Measurements from ENCODE around the gene FHL2. TPM values are rescaled to one million over a fixed set of nuclear protein-coding genes. Genes with fewer than 3 reads are reported as not detected.

The FHL2 gene
- total RNA-seq, 2 experiments from 2014 or later, result 1.6 to 1.8 TPM

GRCh38 chr2:105391763-105392662 is 6.8 kb downstream of the FHL2 start:
- Mint-ChIP-seq H3K9me3 (no peaks in the 10 kb centered on the region), H3K4me3 (no peak overlapping the region), H3K27ac (no peak overlapping the region), H3K27me3 (ENCODE audit: low read depth) (no peaks in the 10 kb centered on the region), H3K4me1 (ENCODE audit: low read depth) (peaks cover 4% of the 10 kb centered on the region), H3K36me3 (ENCODE audit: low read depth) (no peaks in the 10 kb centered on the region)
- intact Hi-C loops (cut with micrococcal nuclease), result no loop called here
- CTCF ChIA-PET, result interaction anchor here (0.8 kb wide), 1 partner anchor 24 kb away, joined by 5 read pairs; no protein-coding TSS in a partner anchor
- no peak for DNase-seq

GRCh38 chr2:105391058-105391627 is 7.7 kb downstream of the FHL2 start:
- H3K4me3 Mint-ChIP-seq, result no peak overlapping the region
- no peaks in the 10 kb centered on the region for H3K4me1 Mint-ChIP-seq (ENCODE audit: low read depth)
- H3K27ac Mint-ChIP-seq, result no peak overlapping the region
- DNase-seq, result no peak
- no peaks in the 10 kb centered on the region for H3K9me3 Mint-ChIP-seq
- intact Hi-C loops (cut with micrococcal nuclease), result no loop called here
- H3K27me3 Mint-ChIP-seq (ENCODE audit: low read depth), result no peaks in the 10 kb centered on the region
- CTCF ChIA-PET, result no interaction called here
- no peaks in the 10 kb centered on the region for H3K36me3 Mint-ChIP-seq (ENCODE audit: low read depth)

GRCh38 chr2:105390454-105390853 is 8.4 kb downstream of the FHL2 start:
- no peak for DNase-seq
- Mint-ChIP-seq H3K36me3 (ENCODE audit: low read depth) (no peaks in the 10 kb centered on the region), H3K9me3 (no peaks in the 10 kb centered on the region), H3K27ac (no peak overlapping the region), H3K4me3 (no peak overlapping the region), H3K4me1 (ENCODE audit: low read depth) (no peaks in the 10 kb centered on the region), H3K27me3 (ENCODE audit: low read depth) (no peaks in the 10 kb centered on the region)
- intact Hi-C loops (cut with micrococcal nuclease), result no loop called here
- CTCF ChIA-PET, result interaction anchor here (0.6 kb wide), 1 partner anchor 1128 kb away, joined by 4 read pairs; no protein-coding TSS in a partner anchor

- DNase-seq, result no peak
- Mint-ChIP-seq H3K27me3 (ENCODE audit: low read depth) (no peaks in the 10 kb centered on the region), H3K9me3 (no peaks in the 10 kb centered on the region), H3K4me3 (no peak overlapping the region), H3K27ac (no peak overlapping the region), H3K36me3 (ENCODE audit: low read depth) (peaks cover 1% of the 10 kb centered on the region), H3K4me1 (ENCODE audit: low read depth) (no peaks in the 10 kb centered on the region)
- intact Hi-C loops (cut with micrococcal nuclease), result no loop called here
- CTCF ChIA-PET, result interaction anchor here (0.6 kb wide), 1 partner anchor 408 kb away, joined by 3 read pairs; no protein-coding TSS in a partner anchor
Measured at GRCh38 chr2:105388971-105389381, 9.9 kb downstream of the FHL2 start.

GRCh38 chr2:105387225-105387624 is 11.6 kb downstream of the FHL2 start:
- intact Hi-C loops (cut with micrococcal nuclease), result no loop called here
- H3K4me1 Mint-ChIP-seq (ENCODE audit: low read depth), result no peaks in the 10 kb centered on the region
- H3K36me3 Mint-ChIP-seq (ENCODE audit: low read depth), result peaks cover 1% of the 10 kb centered on the region
- no peaks in the 10 kb centered on the region for H3K27me3 Mint-ChIP-seq (ENCODE audit: low read depth)
- no peaks in the 10 kb centered on the region for H3K9me3 Mint-ChIP-seq
- no peak overlapping the region for H3K27ac Mint-ChIP-seq
- DNase-seq, result no peak
- CTCF ChIA-PET, result interaction anchor here (1.0 kb wide), 1 partner anchor 42 kb away, joined by 3 read pairs; no protein-coding TSS in a partner anchor
- H3K4me3 Mint-ChIP-seq, result no peak overlapping the region

- intact Hi-C loops (cut with micrococcal nuclease), result no loop called here
- Mint-ChIP-seq H3K27ac (no peak overlapping the region), H3K4me1 (ENCODE audit: low read depth) (no peaks in the 10 kb centered on the region), H3K4me3 (no peak overlapping the region), H3K36me3 (ENCODE audit: low read depth) (peaks cover 1% of the 10 kb centered on the region), H3K9me3 (no peaks in the 10 kb centered on the region), H3K27me3 (ENCODE audit: low read depth) (no peaks in the 10 kb centered on the region)
- CTCF ChIA-PET, result no interaction called here
- no peak for DNase-seq
Measured at GRCh38 chr2:105385731-105386540, 12.9 kb downstream of the FHL2 start.

GRCh38 chr2:105384861-105385260 is 14.0 kb downstream of the FHL2 start:
- CTCF ChIA-PET, result no interaction called here
- Mint-ChIP-seq H3K4me1 (ENCODE audit: low read depth) (no peaks in the 10 kb centered on the region), H3K27ac (no peak overlapping the region), H3K4me3 (no peak overlapping the region), H3K9me3 (no peaks in the 10 kb centered on the region), H3K36me3 (ENCODE audit: low read depth) (peaks cover 1% of the 10 kb centered on the region), H3K27me3 (ENCODE audit: low read depth) (no peaks in the 10 kb centered on the region)
- intact Hi-C loops (cut with micrococcal nuclease), result no loop called here
- DNase-seq, result no peak

- H3K9me3 Mint-ChIP-seq, result no peaks in the 10 kb centered on the region
- no peaks in the 10 kb centered on the region for H3K4me1 Mint-ChIP-seq (ENCODE audit: low read depth)
- intact Hi-C loops (cut with micrococcal nuclease), result no loop called here
- no peak for DNase-seq
- H3K4me3 Mint-ChIP-seq, result no peak overlapping the region
- H3K27me3 Mint-ChIP-seq (ENCODE audit: low read depth), result no peaks in the 10 kb centered on the region
- CTCF ChIA-PET, result interaction anchor here (0.8 kb wide), 1 partner anchor 132 kb away, joined by 3 read pairs; no protein-coding TSS in a partner anchor
- no peak overlapping the region for H3K27ac Mint-ChIP-seq
- peaks cover 1% of the 10 kb centered on the region for H3K36me3 Mint-ChIP-seq (ENCODE audit: low read depth)
Measured at GRCh38 chr2:105384216-105384615, 14.6 kb downstream of the FHL2 start.

- Mint-ChIP-seq H3K9me3 (no peaks in the 10 kb centered on the region), H3K4me3 (no peak overlapping the region), H3K27ac (no peak overlapping the region), H3K36me3 (ENCODE audit: low read depth) (peaks cover 1% of the 10 kb centered on the region), H3K4me1 (ENCODE audit: low read depth) (no peaks in the 10 kb centered on the region), H3K27me3 (ENCODE audit: low read depth) (no peaks in the 10 kb centered on the region)
- CTCF ChIA-PET, result interaction anchor here (0.8 kb wide), 1 partner anchor 132 kb away, joined by 3 read pairs; no protein-coding TSS in a partner anchor
- DNase-seq, result no peak
- intact Hi-C loops (cut with micrococcal nuclease), result no loop called here
Measured at GRCh38 chr2:105383432-105384166, 15.3 kb downstream of the FHL2 start.

- DNase-seq, result no peak
- H3K27ac Mint-ChIP-seq, result no peak overlapping the region
- no peak overlapping the region for H3K4me3 Mint-ChIP-seq
- CTCF ChIA-PET, result no interaction called here
- peaks cover 1% of the 10 kb centered on the region for H3K36me3 Mint-ChIP-seq (ENCODE audit: low read depth)
- H3K27me3 Mint-ChIP-seq (ENCODE audit: low read depth), result no peaks in the 10 kb centered on the region
- no peaks in the 10 kb centered on the region for H3K4me1 Mint-ChIP-seq (ENCODE audit: low read depth)
- intact Hi-C loops (cut with micrococcal nuclease), result no loop called here
- H3K9me3 Mint-ChIP-seq, result no peaks in the 10 kb centered on the region
Measured at GRCh38 chr2:105382177-105382576, 16.7 kb downstream of the FHL2 start.

GRCh38 chr2:105381101-105381668 is 17.7 kb downstream of the FHL2 start:
- H3K36me3 Mint-ChIP-seq (ENCODE audit: low read depth), result peaks cover 1% of the 10 kb centered on the region
- no peak for DNase-seq
- intact Hi-C loops (cut with micrococcal nuclease), result no loop called here
- H3K4me1 Mint-ChIP-seq (ENCODE audit: low read depth), result no peaks in the 10 kb centered on the region
- no peak overlapping the region for H3K4me3 Mint-ChIP-seq
- CTCF ChIA-PET, result no interaction called here
- H3K27me3 Mint-ChIP-seq (ENCODE audit: low read depth), result no peaks in the 10 kb centered on the region
- no peak overlapping the region for H3K27ac Mint-ChIP-seq
- H3K9me3 Mint-ChIP-seq, result no peaks in the 10 kb centered on the region

Data from activated naive CD4-positive, alpha-beta T cell treated with anti-CD3 and anti-CD28 coated beads for 36 hours (primary cell).